Measurements from ENCODE around the gene DCP1A. TPM values are rescaled to one million over a fixed set of nuclear protein-coding genes. Genes with fewer than 3 reads are reported as not detected.
A peak's percentile ranks its signal among the peaks of the same experiment; 100 is the strongest.
"Not testable (repeated sequence)": the region's sequence is repeated elsewhere in the genome, so short reads cannot be mapped to it uniquely, and the experiment has no call there.

Gene DCP1A
- total RNA-seq, 2 experiments from 2014 or later = 27.2 to 28.3 TPM

DNA sequence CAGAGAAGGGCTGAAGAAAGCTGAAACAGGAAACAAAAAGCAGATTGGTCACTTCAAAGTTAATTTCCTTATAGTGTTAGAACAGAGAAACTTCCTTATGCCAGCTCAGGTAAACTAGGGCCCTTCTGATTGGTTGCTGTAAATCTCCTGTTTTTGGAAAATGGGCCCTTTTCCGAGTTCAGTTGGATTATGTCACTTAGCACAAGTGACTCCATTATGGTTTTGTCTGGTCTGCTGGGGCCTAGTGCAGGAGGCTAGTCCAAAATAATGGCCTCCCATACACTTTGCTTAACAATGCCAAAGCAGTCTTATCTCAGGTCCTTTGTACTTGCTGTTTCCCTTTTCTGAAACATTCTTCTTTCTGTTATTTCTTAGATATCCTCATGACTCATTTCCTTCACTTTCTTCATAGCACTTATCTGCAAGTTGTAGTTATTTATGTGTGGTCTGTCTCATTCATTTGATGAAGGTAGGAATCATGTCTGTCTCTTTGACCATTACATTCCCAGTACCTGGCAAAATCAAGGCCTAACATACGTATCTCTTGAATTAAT is 7.7 kb upstream of the DCP1A start:
- Mint-ChIP-seq H3K4me3 (no peak overlapping the region), H3K27ac (no peak overlapping the region), H3K4me1 (ENCODE audit: low read depth) (peaks cover 15% of the 10 kb centered on the region), H3K27me3 (ENCODE audit: low read depth) (peaks cover 6% of the 10 kb centered on the region), H3K36me3 (ENCODE audit: low read depth) (no peaks in the 10 kb centered on the region), H3K9me3 (ENCODE audit: insufficient read depth) (no peaks in the 10 kb centered on the region)
- ATAC-seq (no peak), DNase-seq (no peak)
- POLR2A ChIA-PET = interaction anchor here (0.6 kb wide), 1 partner anchor 60 kb away, joined by 4 read pairs; no protein-coding TSS in a partner anchor
- CTCF ChIA-PET = interaction anchor here (1.0 kb wide), 1 partner anchor 20 kb away, joined by 3 read pairs; no protein-coding TSS in a partner anchor

DNA sequence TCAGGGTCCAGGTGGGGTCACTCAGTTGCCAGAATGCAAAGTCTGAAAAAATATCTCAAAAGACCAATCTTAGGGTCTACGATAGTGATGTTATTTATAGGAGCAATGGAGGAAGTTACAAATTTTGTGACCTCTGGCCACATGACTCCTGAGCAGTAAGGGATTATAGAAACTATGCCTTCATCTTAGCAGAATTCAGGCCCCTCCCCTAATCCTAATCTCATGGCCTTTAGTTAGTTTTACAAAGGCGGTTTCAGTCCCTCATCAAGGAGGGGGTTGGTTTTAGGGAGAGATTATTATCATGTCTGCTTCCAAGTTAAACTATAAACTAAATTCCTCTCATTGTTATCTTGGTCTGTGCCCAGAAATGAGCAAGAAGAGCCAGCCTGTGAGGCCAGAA is 5.9 kb upstream of the DCP1A start:
- H3K27me3 Mint-ChIP-seq (ENCODE audit: low read depth) = peaks cover 5% of the 10 kb centered on the region
- ChIA-PET CTCF (no interaction called here), POLR2A (no interaction called here)
- no peak for ATAC-seq
- no peak for DNase-seq
- H3K9me3 Mint-ChIP-seq (ENCODE audit: insufficient read depth) = no peaks in the 10 kb centered on the region
- H3K27ac Mint-ChIP-seq = no peak overlapping the region
- H3K4me3 Mint-ChIP-seq = no peak overlapping the region
- H3K4me1 Mint-ChIP-seq (ENCODE audit: low read depth) = peaks cover 17% of the 10 kb centered on the region
- no peaks in the 10 kb centered on the region for H3K36me3 Mint-ChIP-seq (ENCODE audit: low read depth)

- Mint-ChIP-seq H3K4me3 (no peak overlapping the region), H3K27ac (no peak overlapping the region), H3K9me3 (ENCODE audit: insufficient read depth) (no peaks in the 10 kb centered on the region), H3K27me3 (ENCODE audit: low read depth) (no peaks in the 10 kb centered on the region), H3K4me1 (ENCODE audit: low read depth) (peaks cover 30% of the 10 kb centered on the region), H3K36me3 (ENCODE audit: low read depth) (peaks cover 3% of the 10 kb centered on the region)
- ChIA-PET CTCF (interaction anchor here (1.1 kb wide), 1 partner anchor 25 kb away, joined by 3 read pairs; no protein-coding TSS in a partner anchor), POLR2A (no interaction called here)
- DNase-seq (peak; percentile 35), ATAC-seq (no peak)
Observed at GRCh38 chr3:53350652-53351051, 3.3 kb upstream of the DCP1A start.

- H3K9me3 Mint-ChIP-seq (ENCODE audit: insufficient read depth); H3K27me3 Mint-ChIP-seq (ENCODE audit: low read depth); DNase-seq; ATAC-seq: not testable (repeated sequence)
- ChIA-PET POLR2A (interaction anchor here (0.6 to 2.3 kb wide), 11 partner anchors 9 to 1172 kb away, joined by 3 to 13 read pairs (median 6); partner anchors contain the start of genes PRKCD and SELENOK), CTCF (interaction anchor here (0.7 to 1.7 kb wide), 6 partner anchors 9 to 234 kb away, joined by 3 to 5 read pairs (median 3); no protein-coding TSS in a partner anchor)
- Mint-ChIP-seq H3K27ac (peak overlapping the region; percentile 99), H3K4me1 (ENCODE audit: low read depth) (peaks cover 33% of the 10 kb centered on the region), H3K4me3 (peak overlapping the region; percentile 98), H3K36me3 (ENCODE audit: low read depth) (peaks cover 13% of the 10 kb centered on the region)
Observed at GRCh38 chr3:53348118-53348517, 775 bp upstream of the DCP1A start.

GRCh38 chr3:53346922-53347260 is 452 bp downstream of the DCP1A start:
- ChIA-PET CTCF (interaction anchor here (1.2 to 1.7 kb wide), 4 partner anchors 8 to 151 kb away, joined by 3 to 5 read pairs (median 4); no protein-coding TSS in a partner anchor), POLR2A (interaction anchor here (0.7 to 2.3 kb wide), 9 partner anchors 10 to 545 kb away, joined by 4 to 13 read pairs (median 6); partner anchors contain the start of genes PRKCD and SELENOK)
- H3K27ac Mint-ChIP-seq = peak overlapping the region; percentile 99
- peak overlapping the region; percentile 98 for H3K4me3 Mint-ChIP-seq
- no peaks in the 10 kb centered on the region for H3K9me3 Mint-ChIP-seq (ENCODE audit: insufficient read depth)
- ATAC-seq = no peak
- H3K4me1 Mint-ChIP-seq (ENCODE audit: low read depth) = peaks cover 33% of the 10 kb centered on the region
- H3K36me3 Mint-ChIP-seq (ENCODE audit: low read depth) = peaks cover 17% of the 10 kb centered on the region
- no peak for DNase-seq
- no peaks in the 10 kb centered on the region for H3K27me3 Mint-ChIP-seq (ENCODE audit: low read depth)

DNA sequence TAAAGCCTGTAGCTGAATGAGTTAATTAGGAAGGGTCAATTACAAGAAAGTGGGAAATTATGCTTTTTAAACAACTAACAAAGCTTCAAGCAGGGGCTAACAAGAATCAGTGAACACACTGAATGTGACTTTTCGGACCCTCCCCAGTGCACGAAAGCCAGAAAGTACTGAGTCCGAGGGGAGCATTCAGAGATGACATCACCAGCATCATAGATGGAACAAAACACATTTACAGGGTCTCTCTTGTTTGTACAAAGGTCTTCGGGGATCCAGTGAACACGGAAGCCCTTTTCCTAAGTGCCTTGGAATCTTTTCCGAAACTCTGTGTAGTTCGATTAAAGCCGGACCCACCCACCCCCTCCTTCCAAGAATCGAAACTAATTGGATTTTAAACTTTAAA is 829 bp downstream of the DCP1A start:
- CTCF ChIA-PET = interaction anchor here (1.2 kb wide), 2 partner anchors 127 to 151 kb away, joined by 3 to 7 read pairs; no protein-coding TSS in a partner anchor
- Mint-ChIP-seq H3K36me3 (ENCODE audit: low read depth) (peaks cover 17% of the 10 kb centered on the region), H3K9me3 (ENCODE audit: insufficient read depth) (no peaks in the 10 kb centered on the region), H3K27ac (peak overlapping the region; percentile 99), H3K27me3 (ENCODE audit: low read depth) (no peaks in the 10 kb centered on the region), H3K4me1 (ENCODE audit: low read depth) (peaks cover 33% of the 10 kb centered on the region), H3K4me3 (peak overlapping the region; percentile 98)
- DNase-seq = no peak
- no peak for ATAC-seq
- POLR2A ChIA-PET = interaction anchor here (0.7 to 2.3 kb wide), 4 partner anchors 13 to 545 kb away, joined by 4 to 13 read pairs (median 6); partner anchors contain the start of gene SELENOK

GRCh38 chr3:53342353-53342752 is 5.0 kb downstream of the DCP1A start:
- no peaks in the 10 kb centered on the region for H3K9me3 Mint-ChIP-seq (ENCODE audit: insufficient read depth)
- H3K27ac Mint-ChIP-seq = peak overlapping the region; percentile 9
- H3K4me3 Mint-ChIP-seq = no peak overlapping the region
- DNase-seq = no peak
- no peaks in the 10 kb centered on the region for H3K27me3 Mint-ChIP-seq (ENCODE audit: low read depth)
- no peak for ATAC-seq
- POLR2A ChIA-PET = no interaction called here
- CTCF ChIA-PET = interaction anchor here (1.2 to 1.5 kb wide), 2 partner anchors 12 to 228 kb away, joined by 3 to 4 read pairs; no protein-coding TSS in a partner anchor
- H3K4me1 Mint-ChIP-seq (ENCODE audit: low read depth) = peaks cover 17% of the 10 kb centered on the region
- peaks cover 27% of the 10 kb centered on the region for H3K36me3 Mint-ChIP-seq (ENCODE audit: low read depth)

DNA sequence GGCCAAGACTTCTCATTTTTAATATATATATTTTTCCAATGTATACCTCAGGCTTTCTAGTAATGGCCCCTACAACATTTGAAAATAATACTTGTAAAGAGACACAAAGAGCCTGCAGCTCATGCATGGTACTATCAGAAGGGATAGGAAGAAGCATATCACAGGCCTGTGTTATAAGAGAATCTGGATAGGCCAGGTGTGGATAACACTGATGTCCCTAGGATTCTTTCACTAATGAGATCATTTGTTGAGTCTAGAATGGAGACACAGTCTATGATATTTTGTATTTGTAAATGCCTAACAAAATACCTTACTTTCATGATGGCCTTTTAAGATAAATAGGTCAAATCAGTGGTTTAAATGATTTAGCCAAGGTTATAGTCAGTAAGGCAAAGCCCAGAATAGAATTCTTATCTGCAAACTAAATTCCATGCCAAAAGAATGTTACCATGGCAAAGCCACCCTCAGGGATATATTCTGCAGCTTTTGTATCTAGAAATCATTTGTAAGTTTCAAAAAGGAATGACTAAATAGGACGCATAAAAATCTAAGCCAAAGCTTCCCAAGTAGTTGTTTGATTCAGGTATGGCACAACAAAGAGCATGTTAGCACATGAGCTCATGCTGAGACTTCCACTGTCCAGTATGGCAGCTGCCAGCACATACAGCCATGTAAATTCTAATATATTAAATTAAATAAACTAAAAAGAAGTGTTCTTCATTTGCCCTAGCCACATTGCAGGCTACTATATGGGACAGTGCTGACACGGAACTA is 10.0 kb downstream of the DCP1A start:
- ChIA-PET POLR2A (no interaction called here), CTCF (no interaction called here)
- ATAC-seq = no peak
- Mint-ChIP-seq H3K27ac (no peak overlapping the region), H3K4me3 (no peak overlapping the region), H3K9me3 (ENCODE audit: insufficient read depth) (no peaks in the 10 kb centered on the region), H3K4me1 (ENCODE audit: low read depth) (no peaks in the 10 kb centered on the region), H3K36me3 (ENCODE audit: low read depth) (peaks cover 32% of the 10 kb centered on the region), H3K27me3 (ENCODE audit: low read depth) (no peaks in the 10 kb centered on the region)
- DNase-seq = no peak

- no peaks in the 10 kb centered on the region for H3K9me3 Mint-ChIP-seq (ENCODE audit: insufficient read depth)
- DNase-seq (no peak), ATAC-seq (no peak)
- H3K36me3 Mint-ChIP-seq (ENCODE audit: low read depth) = peaks cover 29% of the 10 kb centered on the region
- no peaks in the 10 kb centered on the region for H3K4me1 Mint-ChIP-seq (ENCODE audit: low read depth)
- POLR2A ChIA-PET = no interaction called here
- no peak overlapping the region for H3K27ac Mint-ChIP-seq
- H3K4me3 Mint-ChIP-seq = no peak overlapping the region
- H3K27me3 Mint-ChIP-seq (ENCODE audit: low read depth) = no peaks in the 10 kb centered on the region
- CTCF ChIA-PET = no interaction called here
Observed at GRCh38 chr3:53334742-53335141, 12.6 kb downstream of the DCP1A start.

DNA sequence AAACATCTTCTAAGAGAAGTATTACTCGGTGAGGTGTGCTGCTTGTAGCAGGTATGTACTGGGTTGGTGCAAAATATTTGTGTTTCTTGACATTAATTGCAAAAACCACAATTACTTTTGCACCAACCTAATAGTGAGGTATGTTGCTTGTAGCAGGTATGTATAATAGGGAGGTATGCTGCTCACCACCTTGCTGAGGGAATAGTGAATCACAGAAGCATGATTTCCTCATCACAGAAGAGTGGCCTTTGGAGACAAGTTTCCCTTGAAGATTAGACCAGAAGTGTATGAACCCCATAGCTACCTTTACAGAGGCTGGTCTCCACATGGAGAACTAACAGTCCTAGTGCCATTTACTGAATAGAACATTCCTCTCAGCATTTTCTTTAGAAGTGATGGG is 15.5 kb downstream of the DCP1A start:
- ChIA-PET POLR2A (no interaction called here), CTCF (no interaction called here)
- Mint-ChIP-seq H3K9me3 (ENCODE audit: insufficient read depth) (no peaks in the 10 kb centered on the region), H3K27me3 (ENCODE audit: low read depth) (no peaks in the 10 kb centered on the region), H3K4me1 (ENCODE audit: low read depth) (no peaks in the 10 kb centered on the region), H3K4me3 (no peak overlapping the region), H3K27ac (no peak overlapping the region), H3K36me3 (ENCODE audit: low read depth) (peaks cover 28% of the 10 kb centered on the region)
- ATAC-seq (no peak), DNase-seq (no peak)

DNA sequence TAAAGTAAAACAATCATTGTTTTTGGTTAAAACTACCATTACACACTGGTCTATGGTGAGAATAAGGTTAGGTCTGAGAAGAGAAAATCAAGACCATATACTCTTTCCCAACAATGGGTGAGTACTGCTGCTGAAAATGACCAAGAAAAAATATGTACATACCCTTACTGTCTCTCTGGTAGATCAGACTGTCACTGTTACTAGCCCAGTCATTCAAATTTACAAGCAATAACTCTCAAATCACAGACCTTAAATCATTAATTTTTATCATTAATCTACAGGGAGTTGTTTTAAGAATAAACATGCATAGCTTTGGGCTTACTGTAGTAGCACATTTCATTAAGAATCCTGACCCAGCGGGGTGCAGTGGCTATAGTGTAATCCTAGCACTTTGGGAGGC is 17.4 kb downstream of the DCP1A start:
- DNase-seq (no peak), ATAC-seq (no peak)
- no peak overlapping the region for H3K4me3 Mint-ChIP-seq
- ChIA-PET POLR2A (interaction anchor here (1.0 kb wide), 1 partner anchor 45 kb away, joined by 4 read pairs; no protein-coding TSS in a partner anchor), CTCF (interaction anchor here (1.0 kb wide), 1 partner anchor 13 kb away, joined by 3 read pairs; no protein-coding TSS in a partner anchor)
- H3K4me1 Mint-ChIP-seq (ENCODE audit: low read depth) = peaks cover 3% of the 10 kb centered on the region
- H3K9me3 Mint-ChIP-seq (ENCODE audit: insufficient read depth) = no peaks in the 10 kb centered on the region
- no peaks in the 10 kb centered on the region for H3K27me3 Mint-ChIP-seq (ENCODE audit: low read depth)
- H3K27ac Mint-ChIP-seq = no peak overlapping the region
- peaks cover 23% of the 10 kb centered on the region for H3K36me3 Mint-ChIP-seq (ENCODE audit: low read depth)

GRCh38 chr3:53328746-53329145 is 18.6 kb downstream of the DCP1A start:
- H3K9me3 Mint-ChIP-seq (ENCODE audit: insufficient read depth) = no peaks in the 10 kb centered on the region
- no peak overlapping the region for H3K27ac Mint-ChIP-seq
- ATAC-seq = no peak
- H3K27me3 Mint-ChIP-seq (ENCODE audit: low read depth) = no peaks in the 10 kb centered on the region
- no peak overlapping the region for H3K4me3 Mint-ChIP-seq
- POLR2A ChIA-PET = no interaction called here
- peaks cover 15% of the 10 kb centered on the region for H3K36me3 Mint-ChIP-seq (ENCODE audit: low read depth)
- no peak for DNase-seq
- CTCF ChIA-PET = no interaction called here
- peaks cover 3% of the 10 kb centered on the region for H3K4me1 Mint-ChIP-seq (ENCODE audit: low read depth)
